Measurements from ENCODE around the gene MAP7D3. TPM values are rescaled to one million over a fixed set of nuclear protein-coding genes. Genes with fewer than 3 reads are reported as not detected.
"Not testable (repeated sequence)": the region's sequence is repeated elsewhere in the genome, so short reads cannot be mapped to it uniquely, and the experiment has no call there.

Gene MAP7D3
- total RNA-seq, 1 experiment from 2014 or later: 23.1 TPM

GRCh38 chrX:136250191-136251040 lies 784 bp downstream of the MAP7D3 start:
- DNase-seq (ENCODE audit: extremely low read depth, low read depth): no peak

- no peak for DNase-seq (ENCODE audit: extremely low read depth, low read depth)
Measured at GRCh38 chrX:136246201-136246600, 5.0 kb downstream of the MAP7D3 start.

- not testable (repeated sequence) for DNase-seq (ENCODE audit: extremely low read depth, low read depth)
Measured at GRCh38 chrX:136237849-136238248, 13.4 kb downstream of the MAP7D3 start.

DNA sequence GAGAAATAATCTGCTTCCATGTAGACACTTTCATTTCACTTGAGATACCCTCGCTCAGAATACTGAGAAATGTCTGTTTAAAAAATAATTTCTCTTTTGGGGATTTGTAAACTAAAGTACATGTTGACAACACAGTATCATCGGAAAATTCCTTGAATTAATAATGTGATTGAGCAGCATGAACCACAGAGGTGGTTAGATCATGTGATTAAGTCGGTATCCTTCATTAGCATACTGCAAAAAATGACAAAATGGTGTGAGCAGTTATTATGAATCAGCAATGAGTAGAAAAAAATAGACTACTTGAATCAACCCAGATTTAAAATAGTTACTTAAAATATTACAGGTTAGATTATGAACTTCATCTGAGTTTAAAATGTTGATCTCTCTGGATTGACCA lies 14.1 kb downstream of the MAP7D3 start:
- DNase-seq (ENCODE audit: extremely low read depth, low read depth): no peak

DNA sequence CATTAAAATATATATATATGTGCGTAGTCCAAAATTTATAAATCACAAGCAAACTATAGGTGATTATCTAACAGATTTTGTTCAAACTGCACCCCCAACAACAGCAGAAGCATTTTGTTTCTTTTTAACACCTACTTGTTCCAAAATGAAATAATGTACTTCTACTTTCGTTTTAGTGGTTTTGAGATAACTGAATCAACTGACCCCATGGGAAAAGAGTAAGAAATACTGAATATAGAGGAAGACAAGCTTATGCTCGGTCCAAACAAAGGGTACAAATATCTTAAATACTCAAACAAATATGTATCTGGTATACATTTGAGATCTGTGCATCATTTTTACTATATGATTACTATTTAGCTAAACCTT lies 22.4 kb downstream of the MAP7D3 start:
- no peak for DNase-seq (ENCODE audit: extremely low read depth, low read depth)

GRCh38 chrX:136227948-136228838 lies 23.0 kb downstream of the MAP7D3 start:
- DNase-seq (ENCODE audit: extremely low read depth, low read depth): no peak

DNA sequence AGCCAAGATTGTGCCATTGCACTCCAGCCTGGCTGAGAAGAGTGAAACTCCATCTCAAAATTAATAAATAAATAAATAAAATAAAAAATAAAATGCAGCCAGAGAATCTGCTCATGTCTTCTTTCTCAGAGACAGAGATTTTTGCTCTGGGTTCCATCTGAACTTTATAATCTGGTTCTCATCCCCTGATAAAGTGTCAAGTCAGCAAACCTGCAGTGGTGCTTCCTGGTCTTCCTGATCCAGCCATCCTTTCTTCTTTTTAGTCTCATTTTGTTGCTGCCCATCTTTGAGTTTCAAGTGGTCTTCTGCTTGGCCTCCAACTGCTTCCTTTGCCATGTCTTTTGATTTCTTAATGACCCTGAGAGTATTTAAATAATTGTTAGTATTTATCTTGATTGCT lies 24.1 kb downstream of the MAP7D3 start:
- no peak for DNase-seq (ENCODE audit: extremely low read depth, low read depth)

DNA sequence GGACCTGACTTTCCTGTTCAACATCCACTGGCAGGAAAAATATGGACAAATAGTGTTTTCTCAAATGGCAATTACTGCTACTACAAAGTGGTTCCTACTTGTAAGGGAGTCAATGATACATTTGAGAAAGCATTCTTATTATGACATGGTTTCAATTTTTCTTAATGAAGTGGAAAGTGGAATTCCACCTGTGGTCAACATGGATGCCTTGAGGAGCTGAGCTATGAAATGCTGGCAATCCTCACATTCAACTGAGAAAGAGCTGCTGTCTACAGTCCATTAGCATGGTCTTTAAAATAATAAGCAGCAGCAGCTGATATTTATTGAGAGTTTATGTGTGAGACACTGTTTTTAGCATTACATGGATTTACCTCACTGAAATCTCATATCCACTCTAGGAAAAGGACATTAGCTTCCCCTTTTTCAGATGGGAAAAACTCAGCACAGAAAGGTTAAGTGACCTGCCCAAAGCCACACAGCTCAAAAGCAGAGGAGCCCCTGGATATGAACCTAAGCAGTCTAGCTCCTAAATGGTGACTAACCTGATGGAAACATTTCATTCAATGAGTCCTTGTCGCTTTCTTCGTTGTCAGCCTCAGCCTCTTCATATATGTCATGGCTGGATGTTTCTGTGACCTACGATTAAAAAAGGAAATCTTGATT lies 29.2 kb downstream of the MAP7D3 start:
- no peak for DNase-seq (ENCODE audit: extremely low read depth, low read depth)

GRCh38 chrX:136220951-136221350 lies 30.2 kb downstream of the MAP7D3 start:
- no peak for DNase-seq (ENCODE audit: extremely low read depth, low read depth)

- DNase-seq (ENCODE audit: extremely low read depth, low read depth): no peak
Measured at GRCh38 chrX:136220540-136220939, 30.7 kb downstream of the MAP7D3 start.

- no peak for DNase-seq (ENCODE audit: extremely low read depth, low read depth)
Measured at GRCh38 chrX:136219893-136220292, 31.3 kb downstream of the MAP7D3 start.

DNA sequence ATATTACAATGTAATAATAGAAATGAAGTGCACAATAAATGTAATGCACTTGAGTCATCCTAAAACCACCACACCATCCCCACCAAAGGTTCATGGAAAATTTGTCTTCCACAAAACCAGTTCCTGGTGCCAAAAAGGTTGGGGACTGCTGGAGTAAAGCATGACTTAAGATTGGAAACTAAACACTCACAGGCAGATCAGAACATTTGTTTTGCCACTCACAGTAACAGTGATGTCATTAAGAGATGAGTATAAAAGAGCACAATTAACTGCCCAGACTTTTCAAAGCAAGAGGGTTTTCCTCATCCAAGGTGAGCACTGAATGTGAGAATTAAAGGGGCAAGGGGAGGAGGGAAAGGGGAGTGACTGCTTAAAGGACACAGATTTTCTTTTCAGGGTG lies 35.6 kb downstream of the MAP7D3 start:
- DNase-seq (ENCODE audit: extremely low read depth, low read depth): no peak

DNA sequence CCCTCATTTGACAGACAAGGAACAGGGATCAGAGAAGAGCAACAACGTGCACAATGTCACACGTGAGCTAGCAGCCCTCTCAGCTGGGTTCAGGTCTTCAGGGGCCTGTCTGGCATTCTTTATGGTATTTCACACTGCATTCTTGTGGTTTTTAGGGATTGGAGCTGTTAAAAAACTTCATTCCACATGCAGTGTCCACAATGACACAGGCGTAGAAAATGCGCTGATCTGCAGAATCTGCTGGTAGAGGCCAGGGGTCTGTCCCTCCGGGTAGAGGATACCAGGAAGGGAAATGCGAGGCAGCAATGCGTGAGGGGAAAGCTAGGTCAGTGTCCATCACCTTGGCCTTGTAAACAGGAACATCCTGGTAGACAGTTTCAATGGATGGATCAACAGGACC lies 36.6 kb downstream of the MAP7D3 start:
- DNase-seq (ENCODE audit: extremely low read depth, low read depth): no peak

- DNase-seq (ENCODE audit: extremely low read depth, low read depth): no peak
Measured at GRCh38 chrX:136212557-136213111, 38.6 kb downstream of the MAP7D3 start.

GRCh38 chrX:136211766-136212556 lies 39.2 kb downstream of the MAP7D3 start:
- no peak for DNase-seq (ENCODE audit: extremely low read depth, low read depth)

- no peak for DNase-seq (ENCODE audit: extremely low read depth, low read depth)
Measured at GRCh38 chrX:136210806-136211205, 40.4 kb downstream of the MAP7D3 start.

DNA sequence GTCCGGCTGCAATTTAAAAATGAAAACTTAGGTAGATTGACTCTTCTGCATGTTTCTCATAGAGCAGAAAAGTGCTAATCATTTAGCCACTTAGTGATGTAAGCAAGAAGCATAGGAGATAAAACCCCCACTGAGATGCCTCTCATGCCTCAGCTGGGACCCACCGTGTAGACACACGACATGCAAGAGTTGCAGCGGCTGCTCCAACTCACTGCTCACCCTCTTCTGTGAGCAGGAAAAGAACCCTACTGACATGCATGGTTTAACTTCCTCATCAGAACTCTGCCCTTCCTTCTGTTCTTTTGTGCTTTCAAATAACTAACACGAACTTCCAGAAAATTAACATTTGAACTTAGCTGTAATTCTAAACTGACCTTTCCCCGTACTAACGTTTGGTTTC lies 41.0 kb downstream of the MAP7D3 start:
- no peak for DNase-seq (ENCODE audit: extremely low read depth, low read depth)

DNA sequence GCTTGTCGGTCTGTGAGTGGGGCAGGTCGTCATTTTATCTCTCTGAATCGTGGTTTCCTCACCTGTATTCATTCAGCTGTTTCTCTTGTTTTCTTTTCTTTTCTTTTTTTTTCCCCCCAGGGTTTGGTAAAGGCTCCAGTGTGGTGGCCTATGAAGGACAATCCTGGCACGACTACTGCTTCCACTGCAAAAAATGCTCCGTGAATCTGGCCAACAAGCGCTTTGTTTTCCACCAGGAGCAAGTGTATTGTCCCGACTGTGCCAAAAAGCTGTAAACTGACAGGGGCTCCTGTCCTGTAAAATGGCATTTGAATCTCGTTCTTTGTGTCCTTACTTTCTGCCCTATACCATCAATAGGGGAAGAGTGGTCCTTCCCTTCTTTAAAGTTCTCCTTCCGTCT lies 41.4 kb downstream of the MAP7D3 start:
- no peak for DNase-seq (ENCODE audit: extremely low read depth, low read depth)

- DNase-seq (ENCODE audit: extremely low read depth, low read depth): peak; percentile 44
Measured at GRCh38 chrX:136209016-136209738, 42.0 kb downstream of the MAP7D3 start.

Measured in NCI-H460 (cell line).